H9 (cell line): ENCODE data around the gene TSEN34. TPM values are rescaled to one million over a fixed set of nuclear protein-coding genes. Genes with fewer than 3 reads are reported as not detected.

Experiments used
- DNase-seq: peaks from one replicate; pipeline ENCODE4 v3.0.0-alpha.2; 2017
- H2AFZ ChIP-seq: one replicate; pipeline ENCODE4 v1.6.1; 2013; ENCODE audit warnings: mild to moderate bottlenecking, low read length, control low read depth, moderate library complexity
- H2AK5ac ChIP-seq: 2 replicates; pipeline ENCODE4 v1.6.1; 2013; ENCODE audit warnings: low read length, control low read depth, mixed read lengths; ENCODE audit not compliant: insufficient read length
- H2BK120ac ChIP-seq: one replicate; pipeline ENCODE4 v1.6.1; 2013; ENCODE audit warnings: low read depth, mild to moderate bottlenecking, low read length, control low read depth, inconsistent platforms; ENCODE audit not compliant: poor library complexity, severe bottlenecking
- H2BK12ac ChIP-seq: 2 replicates; pipeline ENCODE4 v1.6.1; 2013; ENCODE audit warnings: low read length, control low read depth, mixed read lengths, low read depth; ENCODE audit not compliant: insufficient read length
- H2BK15ac ChIP-seq: 2 replicates; pipeline ENCODE4 v1.6.1; 2013; ENCODE audit warnings: low read depth, low read length, control low read depth
- H2BK20ac ChIP-seq: one replicate; pipeline ENCODE4 v1.6.1; 2013; ENCODE audit warnings: low read depth, mild to moderate bottlenecking, low read length, control low read depth, inconsistent platforms; ENCODE audit not compliant: poor library complexity, severe bottlenecking
- H2BK5ac ChIP-seq: 2 replicates; pipeline ENCODE4 v1.6.1; 2013; ENCODE audit warnings: low read length, control low read depth, mixed read lengths; ENCODE audit not compliant: insufficient read length
- H3K14ac ChIP-seq: 2 replicates; pipeline ENCODE4 v1.6.1; 2013; ENCODE audit warnings: low read length, control low read depth; ENCODE audit not compliant: insufficient read depth
- H3K18ac ChIP-seq: 2 replicates; pipeline ENCODE4 v1.6.1; 2013; ENCODE audit warnings: low read depth, mild to moderate bottlenecking, mixed read lengths, low read length, control low read depth; ENCODE audit not compliant: insufficient read length
- H3K23ac ChIP-seq: 2 replicates; pipeline ENCODE4 v1.6.1; 2013; ENCODE audit warnings: low read length, control low read depth, mixed read lengths, low read depth; ENCODE audit not compliant: insufficient read length
- H3K23me2 ChIP-seq: 2 replicates; pipeline ENCODE4 v1.6.1; 2013; ENCODE audit warnings: low read depth, mild to moderate bottlenecking, mixed read lengths, low read length, control low read depth; ENCODE audit not compliant: insufficient read length, poor library complexity, severe bottlenecking
- H3K27ac ChIP-seq: 2 replicates; pipeline ENCODE4 v1.5.1; 2013; ENCODE audit warnings: low read length, control low read depth, mixed read lengths, low read depth; ENCODE audit not compliant: insufficient read length
- H3K27me3 ChIP-seq: 2 replicates; pipeline ENCODE4 v1.6.1; 2013; ENCODE audit warnings: low read length, control low read depth, inconsistent platforms; ENCODE audit not compliant: insufficient read depth
- H3K4ac ChIP-seq: 2 replicates; pipeline ENCODE4 v1.6.1; 2013; ENCODE audit warnings: low read depth, mild to moderate bottlenecking, control low read depth, inconsistent platforms, low read length, moderate library complexity
- H3K4me1 ChIP-seq: 2 replicates; pipeline ENCODE4 v1.6.1; 2013; ENCODE audit warnings: low read length, control low read depth, inconsistent platforms; ENCODE audit not compliant: insufficient read depth
- H3K4me2 ChIP-seq: 2 replicates; pipeline ENCODE4 v1.6.1; 2013; ENCODE audit warnings: low read length, control low read depth, mixed read lengths; ENCODE audit not compliant: insufficient read length, insufficient read depth
- H3K56ac ChIP-seq: 2 replicates; pipeline ENCODE4 v1.6.1; 2013; ENCODE audit warnings: low read depth, mild to moderate bottlenecking, mixed read lengths, low read length, control low read depth; ENCODE audit not compliant: insufficient read length
- H3K79me1 ChIP-seq: 2 replicates; pipeline ENCODE4 v1.6.1; 2013; ENCODE audit warnings: low read depth, mild to moderate bottlenecking, moderate library complexity, low read length, control low read depth, inconsistent platforms; ENCODE audit not compliant: insufficient read depth, poor library complexity, severe bottlenecking
- H3K79me2 ChIP-seq: 2 replicates; pipeline ENCODE4 v1.6.1; 2013; ENCODE audit warnings: low read length, control low read depth, inconsistent platforms; ENCODE audit not compliant: insufficient read depth
- H3K9ac ChIP-seq: 2 replicates; pipeline ENCODE4 v1.6.1; 2013; ENCODE audit warnings: low read length, control low read depth, mixed read lengths; ENCODE audit not compliant: insufficient read length; ENCODE audit errors: extremely low read depth
- H3K9me3 ChIP-seq: one replicate; pipeline ENCODE4 v1.6.1; 2013; ENCODE audit warnings: low read depth, low read length, inconsistent platforms; ENCODE audit not compliant: control insufficient read depth
- H3T11ph ChIP-seq: one replicate; pipeline ENCODE4 v1.6.1; 2013; ENCODE audit warnings: mild to moderate bottlenecking, low read length, control low read depth, inconsistent platforms
- H4K20me1 ChIP-seq: one replicate; pipeline ENCODE4 v1.6.1; 2013; ENCODE audit not compliant: control insufficient read depth, insufficient read length, insufficient read depth
- H4K5ac ChIP-seq: 2 replicates; pipeline ENCODE4 v1.6.1; 2013; ENCODE audit warnings: low read depth, mild to moderate bottlenecking, mixed read lengths, low read length, control low read depth; ENCODE audit not compliant: insufficient read length
- H4K8ac ChIP-seq: replicated peaks from 2 replicates; pipeline ENCODE4 v1.6.1; 2013; ENCODE audit warnings: low read length, control low read depth, mixed read lengths, low read depth; ENCODE audit not compliant: insufficient read length
- H4K91ac ChIP-seq: 2 replicates; pipeline ENCODE4 v1.6.1; 2013; ENCODE audit warnings: low read depth, mild to moderate bottlenecking, moderate library complexity, mixed read lengths, low read length, control low read depth; ENCODE audit not compliant: insufficient read length
- H3K27ac Mint-ChIP-seq, 3 experiments: 2 replicates in 2 of 3; 3 replicates in 1 of 3; pipeline ENCODE4 v1.8.0; 2020 to 2021; ENCODE audit warnings: mixed read lengths in 3 of 3, mild to moderate bottlenecking in 1 of 3, moderate library complexity in 1 of 3
- H3K27me3 Mint-ChIP-seq: 2 replicates; pipeline ENCODE4 v1.8.0; 2021; ENCODE audit warnings: low read depth, mild to moderate bottlenecking, moderate library complexity, mixed read lengths
- H3K36me3 Mint-ChIP-seq, 3 experiments: 2 replicates in 2 of 3; 3 replicates in 1 of 3; pipeline ENCODE4 v1.8.0; 2020 to 2021; ENCODE audit warnings: low read depth in 3 of 3, mixed read lengths in 3 of 3; ENCODE audit not compliant: insufficient read depth in 1 of 3
- H3K4me1 Mint-ChIP-seq, 2 experiments: 2 replicates each; pipeline ENCODE4 v1.8.0; 2020; ENCODE audit warnings: mixed read lengths in 2 of 2
- H3K4me3 Mint-ChIP-seq, 2 experiments: 2 replicates in 1 of 2; 3 replicates in 1 of 2; pipeline ENCODE4 v1.8.0; 2020 to 2021; ENCODE audit warnings: mild to moderate bottlenecking in 2 of 2, mixed read lengths in 2 of 2, moderate library complexity in 1 of 2
- H3K9me3 Mint-ChIP-seq, 2 experiments: 2 replicates in 1 of 2; 3 replicates in 1 of 2; pipeline ENCODE4 v1.8.0; 2020; ENCODE audit warnings: mild to moderate bottlenecking in 2 of 2, mixed read lengths in 2 of 2, moderate library complexity in 1 of 2
- WGBS: extraction: QIAGEN DNeasy Blood & Tissue Kit; methylation state at CpG from one replicate; pipeline ENCODE4 v1.1.7; 2013; ENCODE audit warnings: missing lambda C conversion rate, low lambda C conversion rate, mixed read lengths; ENCODE audit not compliant: insufficient read length; ENCODE audit errors: extremely low coverage; 5-methylcytosine and 5-hydroxymethylcytosine counted together
- total RNA-seq: library from RNA; stranded (reverse); gene quantifications from 2 replicates; pipeline ENCODE4 v1.2.1, GENCODE V29; 2021
- TF ChIP-seq, protein P1 (sequence below): fragments of 200-600 bp; sonication (generic); conservative IDR thresholded peaks from 3 replicates; pipeline ENCODE4 v1.8.0; 2021; ENCODE audit warnings: antibody characterized with exemption, mild to moderate bottlenecking

The TSEN34 gene
- total RNA-seq, 1 experiment from 2014 or later: 28.3 TPM

DNA sequence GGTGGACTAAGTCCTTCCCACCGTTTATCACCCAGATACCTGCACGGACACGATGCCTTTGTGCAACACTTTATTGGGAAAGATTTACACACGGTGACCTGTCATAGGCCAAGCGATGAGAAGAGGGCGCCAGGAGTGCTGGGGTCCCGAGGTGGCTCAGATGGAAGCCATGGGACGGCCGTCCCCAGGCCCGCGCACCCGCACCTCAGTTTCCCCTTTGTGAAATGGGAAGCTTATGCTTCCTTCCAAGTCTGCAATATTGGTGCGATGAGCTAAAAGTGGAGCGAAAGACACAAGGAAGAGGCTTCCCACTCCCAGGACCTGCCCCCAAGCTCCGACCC is 17.8 kb upstream of the TSEN34 start:
- no peak overlapping the region for H3K27ac Mint-ChIP-seq
- Histone ChIP-seq H3K27me3 (no peaks in the 10 kb centered on the region), H2BK20ac (no peak overlapping the region), H3K23ac (no peak overlapping the region), H4K5ac (no peak overlapping the region), H3K9me3 (no peaks in the 10 kb centered on the region), H3K14ac (no peak overlapping the region), H3K4ac (no peak overlapping the region), H4K8ac (no peak overlapping the region), H3K4me1 (no peaks in the 10 kb centered on the region), H2AFZ (no peak overlapping the region), H2BK5ac (no peak overlapping the region), H2BK15ac (no peak overlapping the region), H4K91ac (no peak overlapping the region), H3K23me2 (peaks cover 4% of the 10 kb centered on the region), H3K27ac (no peak overlapping the region), H3K9ac (no peak overlapping the region), H3K4me2 (no peak overlapping the region), H2BK12ac (no peak overlapping the region), H3T11ph (no peak overlapping the region), H3K18ac (no peak overlapping the region), H2BK120ac (no peak overlapping the region), H4K20me1 (no peaks in the 10 kb centered on the region), H2AK5ac (no peak overlapping the region), H3K56ac (no peak overlapping the region), H3K79me1 (no peaks in the 10 kb centered on the region), H3K79me2 (no peaks in the 10 kb centered on the region)
- TF ChIP-seq, protein P1, sequence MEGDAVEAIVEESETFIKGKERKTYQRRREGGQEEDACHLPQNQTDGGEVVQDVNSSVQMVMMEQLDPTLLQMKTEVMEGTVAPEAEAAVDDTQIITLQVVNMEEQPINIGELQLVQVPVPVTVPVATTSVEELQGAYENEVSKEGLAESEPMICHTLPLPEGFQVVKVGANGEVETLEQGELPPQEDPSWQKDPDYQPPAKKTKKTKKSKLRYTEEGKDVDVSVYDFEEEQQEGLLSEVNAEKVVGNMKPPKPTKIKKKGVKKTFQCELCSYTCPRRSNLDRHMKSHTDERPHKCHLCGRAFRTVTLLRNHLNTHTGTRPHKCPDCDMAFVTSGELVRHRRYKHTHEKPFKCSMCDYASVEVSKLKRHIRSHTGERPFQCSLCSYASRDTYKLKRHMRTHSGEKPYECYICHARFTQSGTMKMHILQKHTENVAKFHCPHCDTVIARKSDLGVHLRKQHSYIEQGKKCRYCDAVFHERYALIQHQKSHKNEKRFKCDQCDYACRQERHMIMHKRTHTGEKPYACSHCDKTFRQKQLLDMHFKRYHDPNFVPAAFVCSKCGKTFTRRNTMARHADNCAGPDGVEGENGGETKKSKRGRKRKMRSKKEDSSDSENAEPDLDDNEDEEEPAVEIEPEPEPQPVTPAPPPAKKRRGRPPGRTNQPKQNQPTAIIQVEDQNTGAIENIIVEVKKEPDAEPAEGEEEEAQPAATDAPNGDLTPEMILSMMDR: no peak
- H3K36me3 Mint-ChIP-seq: peaks cover 12 to 15% (median 14%) of the 10 kb centered on the region in 3 experiments; a peak in 6 of 7 replicates
- H3K9me3 Mint-ChIP-seq: no peaks in the 10 kb centered on the region; a peak in 1 of 5 replicates
- peaks cover 12 to 27% of the 10 kb centered on the region in 2 experiments for H3K4me1 Mint-ChIP-seq
- no CpG with 5 or more reads among the region's 15 CpGs for WGBS
- no peak for DNase-seq
- no peaks in the 10 kb centered on the region; the same call in 1 of the 2 replicates for H3K27me3 Mint-ChIP-seq
- H3K4me3 Mint-ChIP-seq: peak overlapping the region in 1 of 2 experiments; percentile 72; a peak in 2 of 5 replicates
